HUES64 (cell line): Measurements from ENCODE around the gene SKAP2.

Experiments used
- H3K27ac ChIP-seq: 2 replicates; pipeline ENCODE4 v1.7.0; 2013; ENCODE audit warnings: low read depth, low read length, inconsistent platforms
- H3K27me3 ChIP-seq: 2 replicates; pipeline ENCODE4 v1.6.1; 2013; ENCODE audit warnings: mild to moderate bottlenecking, low read length; ENCODE audit not compliant: insufficient read depth
- H3K36me3 ChIP-seq: 2 replicates; pipeline ENCODE4 v1.6.1; 2013; ENCODE audit warnings: mild to moderate bottlenecking, low read length; ENCODE audit not compliant: insufficient read depth
- H3K4me1 ChIP-seq: 2 replicates; pipeline ENCODE4 v1.6.1; 2013; ENCODE audit warnings: mild to moderate bottlenecking, low read length, moderate library complexity; ENCODE audit not compliant: insufficient read depth
- H3K4me3 ChIP-seq: 2 replicates; pipeline ENCODE4 v1.5.1; 2013; ENCODE audit warnings: mild to moderate bottlenecking, low read length, moderate library complexity
- H3K9ac ChIP-seq: 2 replicates; pipeline ENCODE4 v1.6.1; 2013; ENCODE audit warnings: mild to moderate bottlenecking, low read depth, low read length
- H3K9me3 ChIP-seq: 2 replicates; pipeline ENCODE4 v1.6.1; 2013; ENCODE audit warnings: low read depth, low read length; ENCODE audit not compliant: insufficient read depth
- WGBS: fragments of 150-250, 120-280 bp; methylation state at CpG from one replicate; pipeline ENCODE4 v1.1.7; 2013; ENCODE audit warnings: missing lambda C conversion rate; 5-methylcytosine and 5-hydroxymethylcytosine counted together

The SKAP2 gene

DNA sequence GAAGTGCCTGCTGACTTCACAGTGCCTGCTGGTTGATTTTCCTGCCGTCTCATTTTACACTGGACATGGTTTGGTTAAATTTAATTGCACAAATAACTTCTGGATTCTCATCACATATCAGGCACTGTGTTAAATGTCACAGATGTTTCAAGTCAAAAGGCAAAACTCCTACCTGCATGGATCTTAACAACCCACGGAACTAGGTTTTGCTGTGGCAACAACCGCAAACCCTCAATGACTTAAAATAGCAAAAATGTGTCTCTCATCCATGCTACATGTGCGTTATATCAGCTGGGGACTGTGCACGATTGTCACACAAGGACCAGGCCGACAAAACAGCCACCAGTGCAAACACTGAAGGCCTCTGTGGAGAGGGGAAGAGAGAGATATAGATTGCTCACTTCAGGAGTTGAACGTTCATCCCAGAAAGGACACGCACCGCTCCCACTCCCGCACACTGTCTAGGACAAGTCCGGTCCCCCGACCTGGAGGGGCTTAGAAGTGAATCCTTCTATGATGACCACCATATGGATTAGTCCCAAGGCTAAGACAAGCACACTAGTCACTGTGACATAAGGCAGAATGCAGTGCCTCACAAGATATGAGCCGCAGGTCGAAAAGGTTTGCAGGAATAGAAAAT is 233.3 kb downstream of the SKAP2 start:
- 95% methylated on average over 14 of the region's 14 CpGs for WGBS
- no peaks in the 10 kb centered on the region for H3K27me3 ChIP-seq

GRCh38 chr7:26630361-26630760 is 234.0 kb downstream of the SKAP2 start:
- H3K4me3 ChIP-seq: no peak overlapping the region
- no peaks in the 10 kb centered on the region for H3K36me3 ChIP-seq
- H3K27ac ChIP-seq: no peak overlapping the region
- H3K9me3 ChIP-seq: no peaks in the 10 kb centered on the region
- no peak overlapping the region for H3K9ac ChIP-seq
- no peaks in the 10 kb centered on the region for H3K4me1 ChIP-seq
- 95% methylated on average over 4 of the region's 4 CpGs for WGBS
- H3K27me3 ChIP-seq: no peaks in the 10 kb centered on the region

More for the DNA sequence above, 233.3 kb downstream of the SKAP2 start:
- H3K4me1 ChIP-seq: no peaks in the 10 kb centered on the region
- H3K9me3 ChIP-seq: no peaks in the 10 kb centered on the region
- H3K27ac ChIP-seq: no peak overlapping the region
- H3K36me3 ChIP-seq: no peaks in the 10 kb centered on the region
- H3K4me3 ChIP-seq: no peak overlapping the region
- no peak overlapping the region for H3K9ac ChIP-seq

- Histone ChIP-seq H3K27ac (no peak overlapping the region), H3K9me3 (no peaks in the 10 kb centered on the region)
- WGBS: 95% methylated on average over 3 of the region's 3 CpGs
These were observed 234.7 kb downstream of the SKAP2 start for GRCh38 chr7:26629696-26630095.

DNA sequence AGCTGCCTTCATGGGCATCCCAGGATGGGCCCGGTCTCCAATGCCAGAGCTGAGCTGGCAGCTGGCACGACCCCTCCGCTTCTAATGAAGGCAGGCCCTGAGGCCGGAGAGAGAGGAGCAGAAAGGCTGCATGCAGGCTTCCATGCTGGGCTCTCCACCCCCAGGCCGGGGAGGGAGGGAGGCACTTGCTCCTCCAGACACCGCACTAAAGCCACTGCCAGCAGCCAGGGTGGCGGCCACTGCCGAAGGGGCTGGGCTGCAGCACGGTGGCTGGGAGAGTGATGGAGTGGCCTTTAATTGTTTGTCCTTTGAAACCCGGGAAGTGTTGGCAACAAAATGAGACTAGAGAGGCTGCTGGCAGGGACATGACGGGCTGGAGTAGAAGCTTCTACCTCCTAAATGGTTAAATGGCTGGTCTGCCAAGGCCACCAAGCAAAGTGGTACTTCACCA is 236.5 kb downstream of the SKAP2 start:
- Histone ChIP-seq H3K4me3 (no peak overlapping the region), H3K27ac (no peak overlapping the region), H3K36me3 (no peaks in the 10 kb centered on the region), H3K9ac (no peak overlapping the region), H3K27me3 (no peaks in the 10 kb centered on the region), H3K9me3 (no peaks in the 10 kb centered on the region), H3K4me1 (no peaks in the 10 kb centered on the region)
- 81% methylated on average over 11 of the region's 11 CpGs for WGBS

More at GRCh38 chr7:26629696-26630095, 234.7 kb downstream of the SKAP2 start:
- Histone ChIP-seq H3K4me3 (no peak overlapping the region), H3K9ac (no peak overlapping the region), H3K4me1 (no peaks in the 10 kb centered on the region), H3K27me3 (no peaks in the 10 kb centered on the region), H3K36me3 (no peaks in the 10 kb centered on the region)

- H3K27ac ChIP-seq: no peak overlapping the region
- H3K4me1 ChIP-seq: no peaks in the 10 kb centered on the region
- no peaks in the 10 kb centered on the region for H3K27me3 ChIP-seq
- H3K9ac ChIP-seq: no peak overlapping the region
- 94% methylated on average over 10 of the region's 10 CpGs for WGBS
- H3K36me3 ChIP-seq: no peaks in the 10 kb centered on the region
- no peaks in the 10 kb centered on the region for H3K9me3 ChIP-seq
- H3K4me3 ChIP-seq: no peak overlapping the region
These were observed 237.2 kb downstream of the SKAP2 start for GRCh38 chr7:26627221-26627620.

DNA sequence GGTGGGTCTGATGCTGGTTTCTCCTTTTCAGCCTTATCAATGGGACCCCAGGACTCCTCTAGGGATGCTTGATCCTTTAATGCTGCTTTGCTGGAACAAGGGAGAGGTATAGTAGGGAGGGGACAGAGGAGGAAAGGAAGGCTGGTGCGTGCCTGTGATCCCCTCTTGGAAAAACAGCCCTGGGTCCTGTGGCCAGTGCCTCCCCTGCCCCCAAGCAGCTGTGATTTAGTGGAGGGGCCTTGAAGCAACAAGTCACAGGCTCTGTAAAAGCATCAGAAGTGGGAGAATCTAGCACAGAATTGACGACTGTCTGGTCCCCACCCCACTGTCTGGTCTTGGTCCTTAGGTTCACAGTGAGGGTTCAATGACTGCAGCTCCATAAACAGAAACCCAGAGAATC is 237.7 kb downstream of the SKAP2 start:
- Histone ChIP-seq H3K9me3 (no peaks in the 10 kb centered on the region), H3K9ac (no peak overlapping the region), H3K36me3 (no peaks in the 10 kb centered on the region), H3K4me3 (no peak overlapping the region), H3K4me1 (no peaks in the 10 kb centered on the region), H3K27ac (no peak overlapping the region), H3K27me3 (no peaks in the 10 kb centered on the region)
- WGBS: 93% methylated on average over 2 of the region's 2 CpGs

GRCh38 chr7:26626156-26626555 is 238.2 kb downstream of the SKAP2 start:
- Histone ChIP-seq H3K4me3 (no peak overlapping the region), H3K4me1 (no peaks in the 10 kb centered on the region), H3K9ac (no peak overlapping the region), H3K27ac (no peak overlapping the region), H3K36me3 (no peaks in the 10 kb centered on the region), H3K27me3 (no peaks in the 10 kb centered on the region), H3K9me3 (no peaks in the 10 kb centered on the region)
- 96% methylated on average over 8 of the region's 8 CpGs for WGBS

DNA sequence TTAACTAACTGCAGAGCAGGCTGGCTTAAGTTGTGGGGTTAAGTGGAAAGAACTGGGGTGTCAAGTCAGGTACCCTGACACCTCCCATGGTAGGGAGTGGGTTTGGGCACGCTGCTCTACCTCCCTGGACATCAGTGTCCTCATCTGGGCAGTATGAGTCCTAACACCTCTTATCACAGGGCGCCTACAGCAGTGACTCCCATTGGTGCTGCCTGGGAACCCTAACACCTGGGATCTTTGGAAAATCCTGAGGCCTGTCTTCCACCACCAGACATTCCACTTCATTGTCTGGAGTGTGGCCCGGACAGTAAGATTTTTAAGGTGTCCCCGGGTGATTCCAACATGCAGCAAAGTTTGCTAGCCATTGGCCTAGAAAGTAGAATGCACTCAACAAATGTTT is 239.1 kb downstream of the SKAP2 start:
- no peaks in the 10 kb centered on the region for H3K27me3 ChIP-seq
- no peaks in the 10 kb centered on the region for H3K9me3 ChIP-seq
- H3K36me3 ChIP-seq: no peaks in the 10 kb centered on the region
- H3K4me1 ChIP-seq: no peaks in the 10 kb centered on the region
- H3K9ac ChIP-seq: no peak overlapping the region
- no peak overlapping the region for H3K4me3 ChIP-seq
- WGBS: 95% methylated on average over 4 of the region's 4 CpGs
- no peak overlapping the region for H3K27ac ChIP-seq

DNA sequence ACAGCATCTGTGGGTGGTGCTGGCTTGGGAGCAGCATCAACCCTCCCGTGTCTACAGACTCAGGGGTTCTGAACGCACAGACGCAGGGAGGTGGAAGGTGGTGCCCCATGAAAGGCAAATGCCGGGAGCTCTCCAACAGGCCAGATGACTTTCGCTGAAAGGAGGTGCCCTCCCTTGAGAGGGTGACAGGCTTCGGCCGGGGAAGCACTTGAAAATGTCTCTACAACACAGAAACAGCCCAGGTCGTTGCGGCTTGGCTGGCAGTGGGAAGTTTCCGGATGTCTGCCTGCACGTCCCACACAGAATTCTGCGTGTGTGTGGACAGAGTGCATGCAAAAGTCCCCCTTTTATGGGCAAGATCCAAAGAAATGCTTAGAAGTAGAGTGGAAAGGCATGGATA is 239.6 kb downstream of the SKAP2 start:
- Histone ChIP-seq H3K4me3 (no peak overlapping the region), H3K9ac (no peak overlapping the region), H3K36me3 (no peaks in the 10 kb centered on the region), H3K27ac (no peak overlapping the region), H3K4me1 (no peaks in the 10 kb centered on the region), H3K27me3 (no peaks in the 10 kb centered on the region), H3K9me3 (no peaks in the 10 kb centered on the region)
- WGBS: 95% methylated on average over 12 of the region's 12 CpGs

DNA sequence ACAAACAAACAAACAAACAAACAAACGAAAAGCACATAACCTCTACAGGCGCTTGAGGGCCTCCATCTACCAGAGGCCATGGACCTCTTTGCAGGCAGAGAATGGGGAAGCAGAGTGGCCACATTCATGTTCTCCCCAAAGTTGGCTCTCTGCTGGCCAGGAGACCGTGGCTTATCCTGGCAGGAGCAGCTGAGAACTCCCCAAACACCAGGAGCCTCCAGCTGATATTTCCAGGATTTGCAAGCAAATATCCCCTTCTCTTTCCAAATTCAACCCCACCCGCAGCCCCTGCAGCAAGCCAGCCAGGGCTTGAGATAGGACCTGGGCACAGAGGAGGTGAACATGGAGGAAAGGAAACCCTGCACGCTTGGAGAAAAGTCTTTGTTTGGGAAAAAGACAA is 240.0 kb downstream of the SKAP2 start:
- WGBS: 95% methylated on average over 5 of the region's 5 CpGs
- Histone ChIP-seq H3K9ac (no peak overlapping the region), H3K27me3 (no peaks in the 10 kb centered on the region)

DNA sequence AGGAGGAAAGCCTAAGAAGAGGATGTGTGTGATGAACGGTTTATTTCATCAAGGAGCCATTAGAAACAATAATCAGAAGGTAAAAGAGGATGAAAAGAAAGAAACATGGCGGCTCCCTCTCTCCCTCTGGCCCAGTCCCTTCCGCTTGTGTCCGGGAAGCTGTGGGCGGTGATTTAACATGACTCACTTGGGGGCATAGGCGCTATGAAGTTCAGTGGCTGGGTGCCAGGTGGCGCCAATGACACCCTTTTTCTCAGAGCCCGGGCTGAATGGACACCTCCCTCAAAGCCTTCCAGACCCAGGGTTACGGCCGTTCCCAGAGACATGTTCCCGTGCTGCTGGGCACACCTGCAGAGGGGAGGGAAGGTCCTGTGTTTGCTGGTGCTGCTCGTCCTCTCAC is 244.0 kb downstream of the SKAP2 start:
- 84% methylated on average over 12 of the region's 12 CpGs for WGBS
- no peaks in the 10 kb centered on the region for H3K36me3 ChIP-seq
- no peaks in the 10 kb centered on the region; the same call in 1 of the 2 replicates for H3K4me1 ChIP-seq
- H3K9ac ChIP-seq: no peak overlapping the region
- no peaks in the 10 kb centered on the region for H3K9me3 ChIP-seq
- H3K27ac ChIP-seq: no peak overlapping the region
- H3K27me3 ChIP-seq: no peaks in the 10 kb centered on the region
- no peak overlapping the region for H3K4me3 ChIP-seq

More for the DNA sequence above, 240.0 kb downstream of the SKAP2 start:
- Histone ChIP-seq H3K27ac (no peak overlapping the region), H3K9me3 (no peaks in the 10 kb centered on the region), H3K4me1 (no peaks in the 10 kb centered on the region), H3K4me3 (no peak overlapping the region), H3K36me3 (no peaks in the 10 kb centered on the region)
